NCI-H510A treated with DMSO at 0.1 percent for 48 hours (cell line): Measurements from ENCODE around the gene PAQR9.

Experiments used
- DNase-seq: peaks from one replicate; lab custom pipeline; 2025; lab: John Stamatoyannopoulos, UW

The PAQR9 gene

DNA sequence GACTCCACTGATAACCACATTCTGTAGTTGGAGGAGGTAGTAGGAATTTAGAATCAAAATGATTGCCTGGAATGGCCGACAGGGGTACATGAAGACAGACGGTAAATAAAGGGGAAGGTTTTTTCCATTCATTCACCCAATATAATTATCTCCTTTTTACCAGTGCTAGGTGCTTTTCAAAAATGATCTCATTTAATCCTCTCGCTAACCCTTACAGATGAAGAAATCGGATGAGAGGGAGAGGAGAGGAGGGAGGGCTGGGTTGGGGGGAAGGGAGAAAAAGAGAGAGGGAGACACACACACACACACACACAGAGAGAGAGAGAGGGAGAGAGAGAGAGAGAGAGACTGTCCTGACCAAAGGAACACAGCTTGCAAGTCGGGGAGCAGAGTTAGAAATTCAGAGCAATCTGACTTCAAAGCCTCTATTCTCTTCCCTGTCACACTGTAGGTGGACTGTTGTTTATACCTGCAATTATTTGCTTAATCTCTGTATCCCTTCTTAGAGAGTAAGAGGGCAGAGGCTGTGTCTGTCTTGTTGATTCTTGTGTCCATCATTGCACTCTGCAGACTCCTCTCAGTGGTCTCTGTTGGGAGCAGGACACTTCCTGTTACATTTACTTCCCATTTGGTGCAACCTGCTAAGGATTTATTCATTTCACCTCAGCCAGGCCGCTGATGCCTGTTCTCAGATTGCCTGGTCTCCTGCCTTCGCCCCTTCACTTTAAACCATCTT, 18.7 kb upstream of the PAQR9 start:
- DNase-seq, result no peak

DNA sequence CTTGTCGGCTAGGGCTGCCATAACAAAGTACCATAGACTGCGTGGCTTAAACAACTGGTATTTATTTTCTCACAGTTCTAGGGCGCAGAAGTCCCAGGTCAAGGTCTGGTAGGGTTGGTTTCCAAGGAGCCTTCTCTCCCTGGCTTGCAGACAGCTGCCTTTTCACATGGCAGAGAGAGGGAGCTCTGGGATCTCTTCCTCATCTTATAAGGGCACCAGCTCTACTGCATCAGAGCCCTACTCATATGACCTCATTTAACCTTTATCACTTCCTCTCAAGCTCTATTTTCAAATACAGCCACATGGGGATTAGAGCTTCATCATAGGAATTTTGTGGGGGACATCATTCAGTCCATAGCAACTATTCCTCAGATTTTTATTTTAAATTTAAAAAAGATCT, 17.6 kb upstream of the PAQR9 start:
- DNase-seq, result no peak

GRCh38 chr3:142977399-142977728, 13.9 kb upstream of the PAQR9 start:
- no peak for DNase-seq

- DNase-seq, result no peak
Measured at GRCh38 chr3:142976621-142977398, 13.3 kb upstream of the PAQR9 start.

DNA sequence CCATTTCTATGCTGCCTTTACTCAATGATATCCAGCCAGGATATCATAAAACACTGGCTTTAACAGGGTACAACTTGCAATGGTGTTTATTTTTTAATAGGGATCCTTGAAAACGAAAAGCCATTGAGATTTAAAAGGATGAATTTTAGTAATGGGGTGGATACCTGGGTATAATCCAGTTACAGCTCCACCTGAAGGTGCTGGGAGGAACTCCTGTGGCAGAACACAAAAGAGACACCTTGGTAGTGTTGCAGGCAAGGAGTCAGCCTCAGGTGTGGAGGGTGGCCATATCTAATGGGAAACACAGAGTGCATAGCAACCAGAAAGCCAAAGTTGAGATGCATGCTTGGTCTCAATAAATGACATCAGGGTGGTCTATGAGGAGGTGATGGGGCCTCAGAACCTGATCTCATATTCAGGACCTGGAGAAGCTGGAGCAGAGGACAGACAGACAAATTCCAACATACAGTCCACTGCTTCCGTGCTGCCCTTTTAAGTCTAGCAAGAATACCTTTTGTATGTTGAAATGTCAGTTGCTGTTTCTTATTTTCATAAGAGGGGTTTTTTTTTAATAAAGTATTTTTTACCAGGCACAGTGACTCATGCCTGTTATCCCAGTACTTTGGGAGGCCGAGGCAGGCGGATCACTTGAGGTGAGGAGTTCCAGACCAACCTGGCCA, 12.0 kb upstream of the PAQR9 start:
- no peak for DNase-seq

GRCh38 chr3:142973217-142974009, 9.9 kb upstream of the PAQR9 start:
- no peak for DNase-seq

DNA sequence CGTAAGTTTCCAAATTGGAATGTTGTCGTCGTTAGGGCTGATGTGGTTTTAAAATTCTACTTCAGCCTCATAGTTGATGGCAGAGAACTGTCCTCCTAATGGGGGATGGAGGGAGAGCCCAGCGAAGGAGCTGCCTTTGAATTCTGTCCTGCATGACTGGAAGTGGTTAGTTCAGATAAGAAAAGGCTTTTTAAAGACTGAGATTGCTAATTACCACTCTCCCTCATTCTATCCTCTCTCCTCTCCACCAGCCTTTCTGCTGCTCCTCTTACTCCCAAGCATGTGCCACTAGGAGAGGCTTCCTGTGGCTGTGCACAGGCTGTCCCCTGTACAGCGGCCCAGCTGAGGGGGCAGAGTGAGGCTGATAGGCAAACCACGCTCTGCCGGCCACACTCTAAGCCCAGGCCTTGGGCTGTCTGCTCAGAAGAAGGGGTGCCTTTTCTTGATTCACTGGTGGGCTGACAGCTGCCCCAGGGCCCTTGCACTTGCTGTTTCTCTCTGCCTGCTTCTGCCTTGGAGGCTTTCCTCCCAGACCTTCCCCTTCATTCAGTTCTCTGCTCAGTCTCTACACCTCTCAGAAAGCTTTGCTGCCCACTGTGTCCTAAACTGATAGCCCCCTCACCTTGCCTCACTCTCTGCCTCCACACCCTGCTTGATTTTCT, 8.7 kb upstream of the PAQR9 start:
- no peak for DNase-seq

- DNase-seq, result no peak
Measured at GRCh38 chr3:142971431-142971830, 8.0 kb upstream of the PAQR9 start.

DNA sequence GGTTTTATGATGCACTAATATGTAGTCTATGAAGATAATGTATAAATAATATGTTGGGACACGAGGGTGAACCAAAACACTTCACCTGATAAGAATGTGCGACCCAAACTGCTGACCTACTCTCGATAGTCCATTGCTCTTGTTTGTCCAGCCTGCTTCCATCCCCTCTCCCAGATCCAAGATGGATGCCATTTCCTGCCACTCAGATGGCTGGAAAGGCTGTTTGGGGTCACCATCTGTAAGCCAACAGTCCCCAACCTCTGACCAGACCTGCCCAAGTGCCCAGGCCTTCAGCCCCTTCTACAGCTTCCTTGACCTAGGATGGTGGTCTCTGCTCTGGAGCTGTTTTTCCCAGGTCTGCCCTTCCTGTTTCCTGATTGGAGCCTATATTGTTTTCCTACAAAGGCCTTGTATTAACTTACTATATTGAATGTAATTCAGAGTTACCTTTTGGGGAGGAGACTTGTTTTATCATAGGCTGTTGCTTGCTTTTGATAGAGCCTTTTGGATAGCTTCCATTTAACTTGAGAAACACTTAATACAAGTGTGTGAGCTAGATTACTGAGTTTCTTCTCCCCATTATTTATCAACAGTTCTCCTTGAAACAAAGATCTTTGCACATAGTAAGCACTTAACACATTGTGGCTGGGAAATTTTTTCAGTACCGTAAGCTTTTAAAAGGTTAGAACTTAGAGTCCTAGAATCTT, 5.0 kb upstream of the PAQR9 start:
- DNase-seq, result no peak

GRCh38 chr3:142966808-142967207, 3.3 kb upstream of the PAQR9 start:
- no peak for DNase-seq

- no peak for DNase-seq
Measured at GRCh38 chr3:142965581-142965980, 2.1 kb upstream of the PAQR9 start.

DNA sequence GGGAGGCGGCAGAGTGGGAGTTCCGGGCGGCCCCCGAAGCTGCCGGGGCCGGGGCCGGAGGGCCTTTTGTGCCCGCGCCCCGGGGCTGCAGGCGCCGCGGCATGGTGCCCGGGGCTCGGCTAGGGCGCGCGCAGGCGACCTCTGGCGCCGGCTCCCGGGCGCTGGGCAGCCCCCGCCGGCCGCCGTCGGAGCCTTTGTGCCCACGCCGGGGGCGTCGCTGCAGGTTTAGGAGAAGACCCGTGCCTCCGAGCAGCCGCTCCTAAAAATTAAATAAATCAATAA, 299 bp downstream of the PAQR9 start:
- DNase-seq, result no peak

GRCh38 chr3:142962520-142963233, 797 bp downstream of the PAQR9 start:
- DNase-seq, result no peak

- no peak for DNase-seq
Measured at GRCh38 chr3:142962175-142962519, 1.3 kb downstream of the PAQR9 start.

- no peak for DNase-seq
Measured at GRCh38 chr3:142961539-142961938, 1.9 kb downstream of the PAQR9 start.

DNA sequence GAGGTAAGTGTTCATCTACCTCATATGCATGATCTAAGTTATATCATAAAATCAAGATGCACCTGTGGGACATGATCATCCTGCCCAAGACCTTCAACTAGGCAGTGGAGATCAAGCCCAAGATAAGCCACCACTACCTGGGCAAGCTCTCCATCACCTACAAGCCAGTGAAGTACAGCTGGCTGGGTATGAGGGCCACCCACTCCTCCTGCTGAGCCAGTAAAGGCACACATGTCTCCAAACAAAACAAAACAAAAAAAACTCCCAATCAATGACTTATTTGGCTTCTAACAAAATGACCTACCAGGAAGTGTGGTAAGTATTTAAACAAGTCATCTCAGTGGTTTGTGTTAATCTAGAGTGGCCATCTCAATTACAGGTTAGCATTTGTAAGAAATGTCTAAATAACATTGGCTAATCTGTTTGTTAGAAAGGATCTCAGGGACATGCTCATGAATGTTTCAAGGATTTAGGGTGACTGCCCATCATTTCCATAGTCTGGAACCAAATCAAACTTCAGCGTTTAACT, 3.1 kb downstream of the PAQR9 start:
- DNase-seq, result no peak

DNA sequence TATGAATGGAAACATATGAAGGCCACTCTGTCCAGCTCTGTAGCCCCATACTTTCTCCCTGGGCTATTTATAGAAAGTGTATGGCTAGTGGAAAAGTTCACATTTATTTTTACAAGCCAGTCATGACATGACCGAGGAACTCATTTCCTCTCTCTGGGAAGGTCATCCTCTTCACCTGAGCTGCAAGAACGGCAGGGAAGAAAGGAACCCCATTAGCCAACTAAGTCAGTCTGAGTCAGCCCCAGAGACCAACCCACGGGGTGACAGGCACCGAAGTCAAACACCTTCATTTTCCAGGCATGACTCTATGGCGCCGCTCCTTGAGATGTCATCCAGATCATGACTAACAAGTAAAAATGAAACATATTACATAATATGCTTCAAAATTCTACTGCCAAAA, 4.8 kb downstream of the PAQR9 start:
- no peak for DNase-seq

DNA sequence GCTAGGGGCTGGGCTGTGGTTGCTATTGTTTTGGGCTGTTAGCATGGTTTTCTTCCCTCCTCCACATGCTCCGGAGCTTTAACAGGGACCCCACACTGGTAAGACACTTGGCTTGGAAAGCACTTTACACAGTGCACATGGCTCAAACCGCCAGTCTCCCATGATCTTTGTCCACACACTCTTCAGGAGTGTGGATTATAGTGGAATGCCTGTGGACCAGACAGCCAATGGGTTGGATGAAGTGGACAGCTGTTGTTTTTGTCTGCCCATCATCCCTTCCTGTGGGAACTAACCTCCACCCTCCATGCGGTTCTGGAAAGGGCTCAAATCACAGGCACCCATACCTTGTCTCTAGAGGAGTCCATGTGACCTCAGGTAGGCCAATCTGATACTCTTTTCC, 10.0 kb downstream of the PAQR9 start:
- no peak for DNase-seq

GRCh38 chr3:142952272-142953193, 10.9 kb downstream of the PAQR9 start:
- no peak for DNase-seq

DNA sequence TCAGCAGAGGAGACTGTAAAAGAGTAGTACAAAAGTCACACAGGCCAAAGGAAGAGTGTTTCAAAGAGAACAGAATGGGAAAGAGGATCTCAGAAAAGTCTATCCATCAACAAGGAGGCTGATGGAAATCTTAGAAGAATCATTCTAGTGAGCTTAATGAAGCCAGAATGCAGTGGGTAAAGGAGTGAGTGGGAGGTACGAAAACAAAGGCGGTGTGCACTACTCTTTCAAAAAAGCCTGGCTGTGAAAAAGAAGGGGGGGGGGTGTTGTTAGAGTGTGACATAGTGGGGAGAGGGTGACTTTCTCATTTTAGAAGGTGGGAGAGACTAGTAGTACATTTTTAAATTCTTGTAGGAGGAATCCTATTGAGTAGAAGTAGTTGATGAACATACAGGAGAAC, 11.7 kb downstream of the PAQR9 start:
- DNase-seq, result no peak
